Endothelial cell of umbilical vein (primary cell): ENCODE measurements around the gene TROAP.

Experiments used
- CTCF ChIP-seq, 2 donors: IDR thresholded peaks; 1 replicate in 1 of 2; 2 replicates in 1 of 2; pipeline ENCODE4 v1.5.1; 2011; ENCODE audit warnings: low read length in 2 of 2, mild to moderate bottlenecking in 2 of 2, moderate library complexity in 2 of 2, control low read depth in 1 of 2, inconsistent platforms in 1 of 2, low read depth in 1 of 2; ENCODE audit not compliant: insufficient read depth in 1 of 2; ENCODE audit errors: extremely low read depth in 1 of 2
- EZH2 ChIP-seq: IDR thresholded peaks from 2 replicates; pipeline ENCODE4 v1.6.1; 2012; ENCODE audit warnings: borderline replicate concordance, low read depth, mild to moderate bottlenecking, moderate library complexity, low read length, inconsistent platforms; ENCODE audit not compliant: severe bottlenecking
- FOS ChIP-seq: IDR thresholded peaks from 2 replicates; pipeline ENCODE4 v1.6.1; 2011; ENCODE audit warnings: mild to moderate bottlenecking, low read length, moderate library complexity, borderline replicate concordance; ENCODE audit not compliant: insufficient read depth
- JUN ChIP-seq: IDR thresholded peaks from 2 replicates; pipeline ENCODE4 v1.6.1; 2011; ENCODE audit warnings: borderline replicate concordance, low read depth; ENCODE audit not compliant: insufficient read length, insufficient read depth
- POLR2A ChIP-seq: IDR thresholded peaks from 2 replicates; pipeline ENCODE4 v1.6.1; 2012; ENCODE audit warnings: low read depth, mild to moderate bottlenecking, control low read depth, low read length
- POLR2AphosphoS5 ChIP-seq: IDR thresholded peaks from 2 replicates; pipeline ENCODE4 v1.6.1; 2012; ENCODE audit warnings: low read depth, mild to moderate bottlenecking, control low read depth, low read length, moderate library complexity; ENCODE audit not compliant: insufficient read depth
- TF ChIP-seq, protein P1 (sequence below): IDR thresholded peaks from 2 replicates; pipeline ENCODE4 v1.6.1; 2011; ENCODE audit not compliant: insufficient read depth, insufficient read length

DNA sequence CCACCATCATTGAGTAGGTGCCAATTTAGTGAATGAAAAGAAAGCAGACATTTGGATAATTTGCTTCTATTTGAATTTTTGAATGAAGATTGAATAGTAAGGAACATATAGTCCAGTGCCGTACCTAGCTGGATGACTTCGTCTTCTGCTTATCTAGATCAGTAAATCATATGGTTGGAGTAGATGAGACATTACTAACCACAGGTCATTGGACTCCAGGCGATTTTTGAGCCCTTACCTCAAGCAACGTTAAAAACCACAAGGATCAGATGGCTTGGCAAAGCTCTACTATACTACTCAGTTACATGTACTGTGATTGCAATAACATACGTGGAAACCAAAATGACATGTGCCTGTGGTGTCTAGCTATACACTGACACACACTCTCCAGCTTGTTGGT, 42.5 kb downstream of the TROAP start:
- TF ChIP-seq CTCF (IDR thresholded peaks at IDR 0.05; ENCODE audit: extremely low read depth in 1 of 2, insufficient read depth in 1 of 2, low read depth in 1 of 2, low read length in 2 of 2): no peak
- TF ChIP-seq FOS: no peak
- TF ChIP-seq POLR2A: no peak
- TF ChIP-seq EZH2: no peak
- TF ChIP-seq POLR2AphosphoS5: no peak
- TF ChIP-seq, protein P1, sequence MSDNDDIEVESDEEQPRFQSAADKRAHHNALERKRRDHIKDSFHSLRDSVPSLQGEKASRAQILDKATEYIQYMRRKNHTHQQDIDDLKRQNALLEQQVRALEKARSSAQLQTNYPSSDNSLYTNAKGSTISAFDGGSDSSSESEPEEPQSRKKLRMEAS: no peak
- TF ChIP-seq JUN: no peak
